ENCODE measurements around the gene POM121L12. TPM values are rescaled to one million over a fixed set of nuclear protein-coding genes. Genes with fewer than 3 reads are reported as not detected.

The POM121L12 gene
- total RNA-seq, 4 donors from 2014 or later, result not detected

- no peaks in the 10 kb centered on the region for H3K9me3 ChIP-seq
- intact Hi-C loops (cut with DNase I), result no loop called here
- no peaks in the 10 kb centered on the region for H3K36me3 ChIP-seq
- no peak overlapping the region for H3K27ac ChIP-seq
- WGBS, 2 donors, result 80 to 87% methylated on average over 7 of the region's 7 CpGs
- no peak overlapping the region for H3K4me3 ChIP-seq (replicated peaks in 1 of 3)
- no peaks in the 10 kb centered on the region for H3K27me3 ChIP-seq
- no peak for DNase-seq
- no peaks in the 10 kb centered on the region for H3K4me1 ChIP-seq
- TF ChIP-seq POLR2A (IDR thresholded peaks at IDR 0.05), result no peak
- TF ChIP-seq, protein P1, sequence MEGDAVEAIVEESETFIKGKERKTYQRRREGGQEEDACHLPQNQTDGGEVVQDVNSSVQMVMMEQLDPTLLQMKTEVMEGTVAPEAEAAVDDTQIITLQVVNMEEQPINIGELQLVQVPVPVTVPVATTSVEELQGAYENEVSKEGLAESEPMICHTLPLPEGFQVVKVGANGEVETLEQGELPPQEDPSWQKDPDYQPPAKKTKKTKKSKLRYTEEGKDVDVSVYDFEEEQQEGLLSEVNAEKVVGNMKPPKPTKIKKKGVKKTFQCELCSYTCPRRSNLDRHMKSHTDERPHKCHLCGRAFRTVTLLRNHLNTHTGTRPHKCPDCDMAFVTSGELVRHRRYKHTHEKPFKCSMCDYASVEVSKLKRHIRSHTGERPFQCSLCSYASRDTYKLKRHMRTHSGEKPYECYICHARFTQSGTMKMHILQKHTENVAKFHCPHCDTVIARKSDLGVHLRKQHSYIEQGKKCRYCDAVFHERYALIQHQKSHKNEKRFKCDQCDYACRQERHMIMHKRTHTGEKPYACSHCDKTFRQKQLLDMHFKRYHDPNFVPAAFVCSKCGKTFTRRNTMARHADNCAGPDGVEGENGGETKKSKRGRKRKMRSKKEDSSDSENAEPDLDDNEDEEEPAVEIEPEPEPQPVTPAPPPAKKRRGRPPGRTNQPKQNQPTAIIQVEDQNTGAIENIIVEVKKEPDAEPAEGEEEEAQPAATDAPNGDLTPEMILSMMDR (IDR thresholded peaks at IDR 0.05), result no peak
Measured at GRCh38 chr7:53002389-53002788, 33.0 kb upstream of the POM121L12 start.

DNA sequence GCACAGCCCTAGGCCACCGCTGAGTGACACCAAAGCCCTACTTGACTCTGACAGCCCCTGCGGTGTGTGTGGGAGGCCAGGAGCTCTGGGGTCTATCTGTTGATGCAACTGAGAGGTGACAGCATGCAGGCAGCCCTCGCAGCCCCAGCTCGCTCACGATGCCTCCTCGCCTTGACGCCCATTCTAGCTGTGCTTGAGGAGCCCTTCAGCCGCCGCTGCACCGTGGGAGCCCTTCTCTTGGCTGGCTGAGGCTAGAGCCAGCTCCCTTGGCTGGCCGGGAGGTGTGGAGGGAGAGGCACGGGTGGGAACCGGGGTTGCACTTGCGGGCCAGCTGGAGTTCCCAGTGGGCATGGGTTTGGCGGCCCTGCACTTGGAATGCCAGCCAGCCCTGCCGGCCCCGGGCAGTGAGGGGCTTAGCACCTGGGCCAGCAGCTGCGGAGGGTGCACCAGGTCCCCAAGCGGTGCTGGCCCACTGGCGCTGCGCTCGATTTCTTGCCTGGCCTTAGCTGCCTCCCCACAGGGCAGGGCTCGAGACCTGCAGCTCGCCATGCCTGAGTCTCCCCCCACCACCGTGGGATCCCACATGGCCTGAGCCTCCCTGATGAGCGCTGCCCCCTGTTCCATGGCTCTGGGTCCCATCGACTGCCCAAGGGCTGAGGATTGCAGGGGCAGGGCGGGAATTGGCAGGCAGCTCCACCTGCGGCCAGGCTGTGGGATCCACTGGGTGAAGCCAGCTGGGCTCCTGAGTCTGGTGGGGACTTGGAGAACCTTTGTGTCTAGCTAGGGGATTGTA lies 31.6 kb upstream of the POM121L12 start:
- Histone ChIP-seq H3K4me3 (replicated peaks in 1 of 3) (no peak overlapping the region), H3K27ac (no peak overlapping the region), H3K27me3 (no peaks in the 10 kb centered on the region), H3K36me3 (no peaks in the 10 kb centered on the region), H3K4me1 (no peaks in the 10 kb centered on the region), H3K9me3 (no peaks in the 10 kb centered on the region)
- intact Hi-C loops (cut with DNase I), result no loop called here
- TF ChIP-seq, protein P1 (IDR thresholded peaks at IDR 0.05), result no peak
- TF ChIP-seq POLR2A (IDR thresholded peaks at IDR 0.05), result no peak
- DNase-seq, result no peak
- 91% methylated on average over 13 to 19 of the region's 29 CpGs for whole genome bisulfite sequencing, 2 donors

DNA sequence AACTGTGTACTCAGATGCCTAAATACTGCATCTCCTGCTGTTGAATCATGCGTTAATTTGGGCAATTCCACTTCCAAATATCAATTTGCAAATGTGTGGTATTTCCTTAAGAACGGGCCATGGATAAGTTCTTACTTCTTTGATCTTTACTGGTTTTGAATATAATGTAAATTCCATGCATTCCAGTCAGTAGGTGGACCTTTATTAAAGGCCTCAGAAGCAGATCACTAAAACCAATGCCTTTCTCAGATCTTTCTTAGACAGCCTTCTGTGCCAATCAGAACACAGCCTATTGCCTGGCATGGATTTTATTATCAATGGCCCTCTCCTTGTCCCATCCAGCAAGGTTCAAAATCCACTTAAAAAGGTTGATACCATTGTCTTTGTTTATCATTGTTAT lies 21.5 kb upstream of the POM121L12 start:
- H3K4me1 ChIP-seq, result no peaks in the 10 kb centered on the region
- intact Hi-C loops (cut with DNase I), result no loop called here
- no peaks in the 10 kb centered on the region for H3K36me3 ChIP-seq
- no peak overlapping the region for H3K4me3 ChIP-seq (replicated peaks in 1 of 3)
- 53 to 56% methylated on average over 2 of the region's 2 CpGs for WGBS, 2 donors
- no peak for TF ChIP-seq POLR2A (IDR thresholded peaks at IDR 0.05)
- TF ChIP-seq, protein P1 (IDR thresholded peaks at IDR 0.05), result no peak
- H3K27ac ChIP-seq, result no peak overlapping the region
- no peak for DNase-seq
- H3K27me3 ChIP-seq, result no peaks in the 10 kb centered on the region
- no peaks in the 10 kb centered on the region for H3K9me3 ChIP-seq

DNA sequence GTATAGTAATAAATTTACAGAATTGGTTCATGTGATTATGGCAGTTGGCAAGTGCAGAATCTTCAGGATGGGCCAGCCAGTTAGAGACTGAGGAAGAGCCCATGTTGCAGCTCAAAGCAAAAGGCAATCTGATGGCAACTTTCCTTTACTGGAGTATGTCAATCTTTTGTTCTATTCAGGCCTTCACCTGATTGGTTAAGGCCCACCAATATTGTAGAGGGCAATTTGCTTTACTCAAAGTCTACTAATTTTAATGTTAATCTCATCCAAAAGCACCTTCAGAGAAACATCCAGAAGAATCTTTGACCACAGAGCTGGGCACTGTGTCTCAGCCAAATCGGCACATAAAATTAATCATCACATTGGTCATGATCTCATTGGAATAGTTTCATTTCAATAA lies 20.0 kb upstream of the POM121L12 start:
- Histone ChIP-seq H3K27me3 (no peaks in the 10 kb centered on the region), H3K9me3 (no peaks in the 10 kb centered on the region), H3K4me3 (replicated peaks in 1 of 3) (no peak overlapping the region), H3K36me3 (no peaks in the 10 kb centered on the region), H3K27ac (no peak overlapping the region), H3K4me1 (no peaks in the 10 kb centered on the region)
- no peak for DNase-seq
- intact Hi-C loops (cut with DNase I), result no loop called here
- TF ChIP-seq POLR2A (IDR thresholded peaks at IDR 0.05), result no peak
- TF ChIP-seq, protein P1 (IDR thresholded peaks at IDR 0.05), result no peak
- WGBS, 2 donors, result 95 to 100% methylated on average over 1 of the region's 1 CpG

DNA sequence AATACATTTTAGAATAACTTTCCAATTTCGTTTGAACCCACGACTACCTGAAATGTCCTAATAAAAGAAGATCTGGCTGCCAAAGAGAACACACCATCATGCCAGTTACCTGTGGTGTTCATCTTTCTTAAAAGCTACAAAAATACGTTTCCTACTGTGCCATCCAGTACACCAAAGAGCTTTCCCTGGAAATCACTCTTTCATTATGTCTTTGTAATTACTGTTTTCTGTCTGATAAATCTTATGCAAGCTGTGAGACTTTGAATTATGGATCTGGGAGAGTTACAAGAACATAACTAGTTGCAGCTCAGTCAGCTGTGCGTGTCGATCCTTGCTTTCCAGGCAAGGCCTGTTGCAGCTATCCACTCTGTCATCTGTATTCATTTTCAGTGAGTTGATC lies 12.5 kb upstream of the POM121L12 start:
- no peak for DNase-seq
- whole genome bisulfite sequencing, 2 donors, result 77 to 82% methylated on average over 5 of the region's 5 CpGs
- Histone ChIP-seq H3K9me3 (no peaks in the 10 kb centered on the region), H3K36me3 (no peaks in the 10 kb centered on the region), H3K4me3 (replicated peaks in 1 of 3) (no peak overlapping the region), H3K4me1 (no peaks in the 10 kb centered on the region), H3K27ac (no peak overlapping the region), H3K27me3 (no peaks in the 10 kb centered on the region)
- intact Hi-C loops (cut with DNase I), result no loop called here
- TF ChIP-seq, protein P1 (IDR thresholded peaks at IDR 0.05), result no peak
- TF ChIP-seq POLR2A (IDR thresholded peaks at IDR 0.05), result no peak
